HepG2 (cell line): ENCODE measurements around the gene PKNOX2. TPM values are rescaled to one million over a fixed set of nuclear protein-coding genes. Genes with fewer than 3 reads are reported as not detected.

ENCODE experiments used
- ATAC-seq: fragments of 200-7000 bp; cut with Tn5 transposase; 3 replicates; pipeline ENCODE4 v1.9.1; 2020; ENCODE audit warnings: mild to moderate bottlenecking, moderate library complexity
- BruUV-seq: library from RNA; stranded (reverse); fragments of 400-500 nt; replicated peaks from 2 replicates; lab custom pipeline; 2021; lab: Mats Ljungman, UMichigan
- CTCF ChIA-PET: fragments of 300-600 bp; formaldehyde crosslinking; extraction: SDS; loops from one replicate; lab custom pipeline; 2021; ENCODE audit warnings: low total read pairs, inconsistent platforms, low intra/inter-chr PET ratio; lab: Yijun Ruan, JAX
- POLR2A ChIA-PET: fragments of 350-600 bp; sonication (Branson Sonifier 250); formaldehyde crosslinking; loops from one replicate; lab custom pipeline; 2020; ENCODE audit warnings: antibody characterized with exemption, inconsistent platforms; lab: Yijun Ruan, JAX
- DNase-seq: peaks from one replicate; pipeline ENCODE4 v3.0.0-alpha.2; 2015; ENCODE audit warnings: low spot score
- FAIRE-seq: peaks from 3 replicates; lab custom pipeline; 2011; peaks lifted over from hg19 to GRCh38; lab: Jason Lieb, UNC
- H2AFZ ChIP-seq: one replicate; pipeline ENCODE4 v1.6.1; 2011; ENCODE audit warnings: low read length, inconsistent platforms
- H3K27ac ChIP-seq: fragments of 300-600 bp; 3 replicates; pipeline ENCODE4 v1.8.0; 2011; ENCODE audit warnings: mixed run types, mild to moderate bottlenecking, mixed read lengths, low read length, inconsistent platforms; ENCODE audit not compliant: insufficient read depth; ENCODE audit errors: extremely low read length
- H3K27me3 ChIP-seq, 2 experiments: fragments of 200-600 bp in 1 of 2; 2 replicates in 1 of 2; 3 replicates in 1 of 2; pipeline versions ENCODE4 v1.6.0 to v1.8.0; 2011; ENCODE audit warnings: low read length in 2 of 2, mild to moderate bottlenecking in 2 of 2, moderate library complexity in 2 of 2, inconsistent platforms in 1 of 2; ENCODE audit not compliant: insufficient read depth in 2 of 2, control insufficient read depth in 1 of 2
- H3K36me3 ChIP-seq, 2 experiments: fragments of 200-600 bp in 1 of 2; replicated peaks in 1 of 2; 2 replicates in 1 of 2; 3 replicates in 1 of 2; pipeline versions ENCODE4 v1.5.1 to v1.8.0; 2011; ENCODE audit warnings: low read length in 2 of 2, inconsistent platforms in 1 of 2; ENCODE audit not compliant: insufficient read depth in 2 of 2, control insufficient read depth in 1 of 2
- H3K4me1 ChIP-seq: 2 replicates; pipeline ENCODE4 v1.5.1; 2012; ENCODE audit warnings: low read length, inconsistent platforms; ENCODE audit not compliant: insufficient read depth
- H3K4me2 ChIP-seq: 2 replicates; pipeline ENCODE4 v1.6.0; 2011; ENCODE audit warnings: low read depth, low read length, inconsistent platforms
- H3K4me3 ChIP-seq, 3 experiments: fragments of 200-600 bp in 1 of 3; sonication (generic), shearing (Covaris generic) in 1 of 3; replicated peaks in 1 of 3; 2 replicates each; pipeline ENCODE4 v1.5.1; 2011 to 2016; ENCODE audit warnings: low read length in 3 of 3, inconsistent platforms in 2 of 3, low read depth in 2 of 3, mild to moderate bottlenecking in 2 of 3, control low read depth in 1 of 3, mixed read lengths in 1 of 3; ENCODE audit not compliant: insufficient read depth in 1 of 3
- H3K79me2 ChIP-seq: one replicate; pipeline ENCODE4 v1.6.1; 2011; ENCODE audit warnings: low read length, inconsistent platforms; ENCODE audit not compliant: insufficient read depth
- H3K9ac ChIP-seq: 2 replicates; pipeline ENCODE4 v1.6.0; 2011; ENCODE audit warnings: mild to moderate bottlenecking, low read depth, low read length, inconsistent platforms; ENCODE audit not compliant: insufficient read depth
- H3K9me3 ChIP-seq: 2 replicates; pipeline ENCODE4 v1.5.1; 2012; ENCODE audit warnings: mild to moderate bottlenecking, low read length
- H4K20me1 ChIP-seq: 2 replicates; pipeline ENCODE4 v1.6.0; 2011; ENCODE audit warnings: inconsistent platforms, mild to moderate bottlenecking, low read length, moderate library complexity; ENCODE audit not compliant: insufficient read depth
- CENPT ChIP-seq: sonication (generic); formaldehyde crosslinking; IDR thresholded peaks from 2 replicates; pipeline ENCODE4 v1.8.0; 2022; ENCODE audit warnings: low read depth, mild to moderate bottlenecking, moderate library complexity, missing genetic modification reagents
- DPF2 ChIP-seq: sonication (generic); formaldehyde crosslinking; IDR thresholded peaks from 2 replicates; pipeline ENCODE4 v1.4.0; 2020; ENCODE audit warnings: mild to moderate bottlenecking, low read depth, missing genetic modification reagents, borderline replicate concordance
- FOXP4 ChIP-seq: sonication (generic); formaldehyde crosslinking; IDR thresholded peaks from 2 replicates; pipeline ENCODE4 v1.4.0; 2020; ENCODE audit warnings: missing genetic modification reagents
- GZF1 ChIP-seq: sonication (generic); formaldehyde crosslinking; IDR thresholded peaks from 2 replicates; pipeline ENCODE4 v1.5.1; 2020; ENCODE audit warnings: mild to moderate bottlenecking, missing genetic modification reagents
- KDM3A ChIP-seq: IDR thresholded peaks from 2 replicates; pipeline ENCODE4 v1.6.1; 2018; ENCODE audit warnings: low read depth, missing compliant biosample characterization
- U2AF1 ChIP-seq: fragments of 200-400 bp; formaldehyde crosslinking; optimal IDR thresholded peaks from 2 replicates; pipeline ENCODE3; 2017; ENCODE audit warnings: mild to moderate bottlenecking, low read depth, low read length
- ZFP82 ChIP-seq: sonication (generic); formaldehyde crosslinking; IDR thresholded peaks from 2 replicates; pipeline ENCODE4 v1.5.1; 2020; ENCODE audit warnings: mild to moderate bottlenecking, missing genetic modification reagents, borderline replicate concordance
- ZFY ChIP-seq: sonication (generic); formaldehyde crosslinking; IDR thresholded peaks from 2 replicates; pipeline ENCODE4 v1.4.0; 2020; ENCODE audit warnings: missing genetic modification reagents
- ZNF138 ChIP-seq: sonication (generic); formaldehyde crosslinking; IDR thresholded peaks from 2 replicates; pipeline ENCODE4 v1.5.0; 2020; ENCODE audit warnings: mild to moderate bottlenecking, low read depth, missing genetic modification reagents
- ZNF337 ChIP-seq: sonication (generic); formaldehyde crosslinking; IDR thresholded peaks from 2 replicates; pipeline ENCODE4 v1.5.1; 2020; ENCODE audit warnings: missing genetic modification reagents, low read depth, mild to moderate bottlenecking, borderline replicate concordance
- ZNF547 ChIP-seq: sonication (generic); formaldehyde crosslinking; IDR thresholded peaks from 2 replicates; pipeline ENCODE4 v1.5.1; 2020; ENCODE audit warnings: mild to moderate bottlenecking, missing genetic modification reagents
- ZNF747 ChIP-seq: sonication (generic); formaldehyde crosslinking; IDR thresholded peaks from 2 replicates; pipeline ENCODE4 v1.8.1; 2023; ENCODE audit warnings: missing genetic modification reagents, mild to moderate bottlenecking, borderline replicate concordance
- WGBS: methylation state at CpG from one replicate; pipeline ENCODE4 v1.1.6; 2017; ENCODE audit warnings: low lambda C conversion rate; 5-methylcytosine and 5-hydroxymethylcytosine counted together
- in situ Hi-C: cut with HindIII; loops from 2 replicates; pipeline ENCODE4 v1.10.0; 2017; ENCODE audit warnings: low pct_unique_long_range_greater_than_20kb; ENCODE audit not compliant: extremely low pct_ligation_motif_present
- intact Hi-C: fragments of 100-400 bp; cut with micrococcal nuclease; formaldehyde crosslinking; loops from one replicate; pipeline ENCODE4 v1.10.0; 2022; ENCODE audit not compliant: unreplicated experiment
- polyA plus RNA-seq, 8 experiments: library from polyadenylated mRNA; depleted of rRNA in 3 of 8; stranded (reverse) in 7 of 8; unstranded in 1 of 8; fragments of >200 nt; fragmentation: Illumina TruSeq in 4 of 8; extraction: Trizol in 4 of 8; gene quantifications; 2 replicates each; pipeline versions ENCODE4 v1.2.1 to v1.2.3, GENCODE V29; 2011 to 2016; ENCODE audit warnings: low read depth in 4 of 8, missing spikeins in 1 of 8, mixed read lengths in 1 of 8; ENCODE audit not compliant: insufficient read depth in 1 of 8
- total RNA-seq, 5 experiments: library from RNA; depleted of rRNA; stranded (reverse); fragments of >200 nt; fragmentation: Illumina TruSeq; extraction: Trizol; gene quantifications; 2 replicates each; pipeline ENCODE4 v1.2.3, GENCODE V29; 2016; ENCODE audit warnings: low read depth in 1 of 5

Gene PKNOX2
- total and polyA plus RNA-seq, 2 of the 13 experiments (the other 11 are each of a cell fraction or from before 2014, with no cell fraction given), result not detected

GRCh38 chr11:125270711-125271110 lies 106.2 kb downstream of the PKNOX2 start:
- no peaks in the 10 kb centered on the region for H4K20me1 ChIP-seq
- no peak overlapping the region for H2AFZ ChIP-seq
- no peaks in the 10 kb centered on the region for H3K9me3 ChIP-seq
- no TSS peak for BruUV-seq
- intact Hi-C loops (no loop called here), in situ Hi-C loops (no loop called here)
- POLR2A ChIA-PET, result no interaction called here
- peaks cover 15% of the 10 kb centered on the region for H3K4me1 ChIP-seq
- FAIRE-seq, result no peak
- WGBS, result 0% methylated on average over 2 of the region's 2 CpGs
- H3K79me2 ChIP-seq, result no peaks in the 10 kb centered on the region
- H3K27me3 ChIP-seq, result peaks cover 7 to 64% of the 10 kb centered on the region in 2 experiments; a peak in 4 of 5 replicates
- CTCF ChIA-PET, result no interaction called here
- no peak overlapping the region for H3K4me3 ChIP-seq
- no peaks in the 10 kb centered on the region for H3K36me3 ChIP-seq
- TF ChIP-seq DPF2 (CRISPR knock-in tag), result no peak
- TF ChIP-seq ZNF547 (CRISPR knock-in tag), result no peak
- TF ChIP-seq ZFP82, result no peak
- no peak for TF ChIP-seq FOXP4
- no peak for TF ChIP-seq ZNF337 (CRISPR knock-in tag)
- no peak for TF ChIP-seq GZF1
- TF ChIP-seq ZNF138 (CRISPR knock-in tag), result no peak
- TF ChIP-seq ZNF747 (CRISPR knock-in tag), result no peak
- TF ChIP-seq ZFY, result no peak
- TF ChIP-seq KDM3A (CRISPR knock-in tag), result no peak
- TF ChIP-seq U2AF1, result no peak
- no peak for TF ChIP-seq CENPT (CRISPR knock-in tag)
- TF ChIP-seq, all 625 proteins: peak for 0
- H3K4me2 ChIP-seq, result no peak overlapping the region
- no peak for DNase-seq
- ATAC-seq, result no peak
- no peak overlapping the region for H3K9ac ChIP-seq
- H3K27ac ChIP-seq, result no peak overlapping the region
